Measurements from ENCODE around the gene REXO4. TPM values are rescaled to one million over a fixed set of nuclear protein-coding genes. Genes with fewer than 3 reads are reported as not detected.
"Not testable (repeated sequence)": the region's sequence is repeated elsewhere in the genome, so short reads cannot be mapped to it uniquely, and the experiment has no call there.

REXO4 gene
- total and polyA plus RNA-seq, 9 of the 15 experiments (the other 6 are each of a cell fraction or from before 2014, with no cell fraction given) = 3.4 to 72.9 (median 31.1) TPM

DNA sequence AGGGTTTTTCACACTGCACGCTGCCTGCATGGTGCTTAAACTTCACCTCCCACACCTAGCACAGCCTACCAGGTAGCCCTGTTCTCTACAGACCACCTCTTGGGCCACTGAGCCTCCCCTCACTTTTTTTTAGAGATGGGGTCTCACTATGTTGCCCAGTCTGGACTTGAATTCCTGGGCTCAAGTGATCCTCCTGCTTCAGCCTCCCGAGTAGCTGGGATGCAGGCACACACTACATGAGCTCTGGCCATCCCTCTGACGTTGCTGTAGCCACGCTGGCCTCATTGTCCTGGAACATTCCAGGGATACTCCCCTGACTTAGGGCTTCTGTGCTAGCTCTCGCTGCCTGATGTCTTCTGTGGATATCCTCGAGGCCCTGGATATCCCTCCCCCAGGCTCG lies 34.8 kb upstream of the REXO4 start:
- CTCF ChIA-PET (ENCODE audit: low intra/inter-chr PET ratio) = no interaction called here
- in situ Hi-C loops (cut with MboI) = no loop called here
- H3K79me2 ChIP-seq (ENCODE audit: control insufficient read depth, insufficient read depth, low read length) = no peaks in the 10 kb centered on the region

GRCh38 chr9:133451865-133452264 lies 34.1 kb upstream of the REXO4 start:
- H3K27ac ChIP-seq (ENCODE audit: extremely low read depth, low read depth, low read length); H3K4me3 ChIP-seq; H3K9ac ChIP-seq (ENCODE audit: insufficient read depth in 1 of 2, low read depth in 2 of 2, low read length in 2 of 2); H3K4me2 ChIP-seq (ENCODE audit: insufficient read depth, low read length); intact Hi-C loops (cut with micrococcal nuclease); H3K9me1 ChIP-seq (ENCODE audit: control insufficient read depth, insufficient read depth, low read length); in situ Hi-C loops (cut with MboI); CTCF ChIA-PET (ENCODE audit: low intra/inter-chr PET ratio); ATAC-seq; H2AFZ ChIP-seq (ENCODE audit: low read depth, low read length); H3K79me2 ChIP-seq (ENCODE audit: control insufficient read depth, insufficient read depth, low read length); H3K9me3 ChIP-seq (replicated peaks; ENCODE audit: control insufficient read depth, insufficient read depth, low read depth, low read length); DNase-seq (ENCODE audit: extremely low read depth in 1 of 4, low spot score in 3 of 4); BruUV-seq (replicated peaks); POLR2A ChIA-PET; FAIRE-seq; H3K36me3 ChIP-seq (ENCODE audit: control insufficient read depth, insufficient read depth, low read length): not testable (repeated sequence)
- 0% methylated on average over 5 of the region's 5 CpGs for WGBS (ENCODE audit: insufficient coverage, low coverage, missing lambda C conversion rate)
- peaks cover 11% of the 10 kb centered on the region; the same call in 1 of the 2 replicates for H4K20me1 ChIP-seq (replicated peaks; ENCODE audit: control insufficient read depth, insufficient read depth, low read length)
- H3K4me1 ChIP-seq (replicated peaks in 1 of 2; ENCODE audit: control insufficient read depth in 2 of 2, insufficient read depth in 2 of 2, low read length in 2 of 2) = peaks cover 0 to 25% of the 10 kb centered on the region in 2 experiments; a peak in 2 of 5 replicates
- peaks cover 18 to 63% of the 10 kb centered on the region in 2 experiments; a peak in 4 of 5 replicates for H3K27me3 ChIP-seq (ENCODE audit: control insufficient read depth in 2 of 2, insufficient read depth in 2 of 2, low read length in 2 of 2)

More for the DNA sequence above, 34.8 kb upstream of the REXO4 start:
- DNase-seq (ENCODE audit: extremely low read depth in 1 of 4, low spot score in 3 of 4) (no peak), ATAC-seq (no peak), FAIRE-seq (no peak)
- H3K4me3 ChIP-seq = no peak overlapping the region
- H3K4me1 ChIP-seq (replicated peaks in 1 of 2; ENCODE audit: control insufficient read depth in 2 of 2, insufficient read depth in 2 of 2, low read length in 2 of 2) = peaks cover 0 to 31% of the 10 kb centered on the region in 2 experiments; a peak in 2 of 5 replicates
- H3K27ac ChIP-seq (ENCODE audit: extremely low read depth, low read depth, low read length) = no peak overlapping the region
- H2AFZ ChIP-seq (ENCODE audit: low read depth, low read length) = no peak overlapping the region
- TF ChIP-seq EWSR1 (IDR thresholded peaks at IDR 0.05; ENCODE audit: borderline replicate concordance, low read depth, partially characterized antibody) (no peak), E2F3 (CRISPR knock-in tag; IDR thresholded peaks at IDR 0.05) (no peak), ZNF121 (CRISPR knock-in tag; conservative IDR thresholded peaks at IDR 0.05) (peak; percentile 92), ZNF140 (CRISPR knock-in tag; IDR thresholded peaks at IDR 0.05) (no peak), EP400 (IDR thresholded peaks at IDR 0.05) (no peak), ZNF76 (CRISPR knock-in tag; IDR thresholded peaks at IDR 0.05; ENCODE audit: borderline replicate concordance) (no peak)
- TF ChIP-seq, protein P1, sequence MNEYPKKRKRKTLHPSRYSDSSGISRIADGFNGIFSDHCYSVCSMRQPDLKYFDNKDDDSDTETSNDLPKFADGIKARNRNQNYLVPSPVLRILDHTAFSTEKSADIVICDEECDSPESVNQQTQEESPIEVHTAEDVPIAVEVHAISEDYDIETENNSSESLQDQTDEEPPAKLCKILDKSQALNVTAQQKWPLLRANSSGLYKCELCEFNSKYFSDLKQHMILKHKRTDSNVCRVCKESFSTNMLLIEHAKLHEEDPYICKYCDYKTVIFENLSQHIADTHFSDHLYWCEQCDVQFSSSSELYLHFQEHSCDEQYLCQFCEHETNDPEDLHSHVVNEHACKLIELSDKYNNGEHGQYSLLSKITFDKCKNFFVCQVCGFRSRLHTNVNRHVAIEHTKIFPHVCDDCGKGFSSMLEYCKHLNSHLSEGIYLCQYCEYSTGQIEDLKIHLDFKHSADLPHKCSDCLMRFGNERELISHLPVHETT (CRISPR knock-in tag; conservative IDR thresholded peaks at IDR 0.05 in 1 of 2, IDR thresholded peaks at IDR 0.05 in 1 of 2) = no peak
- TF ChIP-seq, protein P2, sequence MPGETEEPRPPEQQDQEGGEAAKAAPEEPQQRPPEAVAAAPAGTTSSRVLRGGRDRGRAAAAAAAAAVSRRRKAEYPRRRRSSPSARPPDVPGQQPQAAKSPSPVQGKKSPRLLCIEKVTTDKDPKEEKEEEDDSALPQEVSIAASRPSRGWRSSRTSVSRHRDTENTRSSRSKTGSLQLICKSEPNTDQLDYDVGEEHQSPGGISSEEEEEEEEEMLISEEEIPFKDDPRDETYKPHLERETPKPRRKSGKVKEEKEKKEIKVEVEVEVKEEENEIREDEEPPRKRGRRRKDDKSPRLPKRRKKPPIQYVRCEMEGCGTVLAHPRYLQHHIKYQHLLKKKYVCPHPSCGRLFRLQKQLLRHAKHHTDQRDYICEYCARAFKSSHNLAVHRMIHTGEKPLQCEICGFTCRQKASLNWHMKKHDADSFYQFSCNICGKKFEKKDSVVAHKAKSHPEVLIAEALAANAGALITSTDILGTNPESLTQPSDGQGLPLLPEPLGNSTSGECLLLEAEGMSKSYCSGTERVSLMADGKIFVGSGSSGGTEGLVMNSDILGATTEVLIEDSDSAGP (CRISPR knock-in tag; IDR thresholded peaks at IDR 0.05) = no peak
- TF ChIP-seq, protein P3, sequence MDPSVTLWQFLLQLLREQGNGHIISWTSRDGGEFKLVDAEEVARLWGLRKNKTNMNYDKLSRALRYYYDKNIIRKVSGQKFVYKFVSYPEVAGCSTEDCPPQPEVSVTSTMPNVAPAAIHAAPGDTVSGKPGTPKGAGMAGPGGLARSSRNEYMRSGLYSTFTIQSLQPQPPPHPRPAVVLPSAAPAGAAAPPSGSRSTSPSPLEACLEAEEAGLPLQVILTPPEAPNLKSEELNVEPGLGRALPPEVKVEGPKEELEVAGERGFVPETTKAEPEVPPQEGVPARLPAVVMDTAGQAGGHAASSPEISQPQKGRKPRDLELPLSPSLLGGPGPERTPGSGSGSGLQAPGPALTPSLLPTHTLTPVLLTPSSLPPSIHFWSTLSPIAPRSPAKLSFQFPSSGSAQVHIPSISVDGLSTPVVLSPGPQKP (CRISPR knock-in tag; IDR thresholded peaks at IDR 0.05) = no peak
- 2% methylated on average over 7 of the region's 7 CpGs for WGBS (ENCODE audit: insufficient coverage, low coverage, missing lambda C conversion rate)
- peaks cover 7% of the 10 kb centered on the region for H3K9me1 ChIP-seq (ENCODE audit: control insufficient read depth, insufficient read depth, low read length)
- H3K9ac ChIP-seq (ENCODE audit: insufficient read depth in 1 of 2, low read depth in 2 of 2, low read length in 2 of 2) = no peak overlapping the region
- POLR2A ChIA-PET = no interaction called here
- no peak overlapping the region for H3K4me2 ChIP-seq (ENCODE audit: insufficient read depth, low read length)
- no peaks in the 10 kb centered on the region for H3K36me3 ChIP-seq (ENCODE audit: control insufficient read depth, insufficient read depth, low read length)
- no TSS peak for BruUV-seq (replicated peaks)
- H3K9me3 ChIP-seq (replicated peaks; ENCODE audit: control insufficient read depth, insufficient read depth, low read depth, low read length) = no peaks in the 10 kb centered on the region
- intact Hi-C loops (cut with micrococcal nuclease) = no loop called here
- H3K27me3 ChIP-seq (ENCODE audit: control insufficient read depth in 2 of 2, insufficient read depth in 2 of 2, low read length in 2 of 2) = peaks cover 22 to 70% of the 10 kb centered on the region in 2 experiments; a peak in 4 of 5 replicates
- H4K20me1 ChIP-seq (replicated peaks; ENCODE audit: control insufficient read depth, insufficient read depth, low read length) = peaks cover 11% of the 10 kb centered on the region; the same call in 1 of the 2 replicates
